NOMO-1 (cell line): ENCODE data around the gene OLFM1.

Experiments
- DNase-seq, 2 experiments: peaks; one replicate each; lab custom pipeline; 2025; ENCODE audit not compliant: unreplicated experiment in 2 of 2; lab: John Stamatoyannopoulos, UW

Gene OLFM1

GRCh38 chr9:135167356-135167755, 79.9 kb downstream of the OLFM1 start:
- DNase-seq = no peak

GRCh38 chr9:135167849-135168655, 80.6 kb downstream of the OLFM1 start:
- DNase-seq = no peak

- no peak for DNase-seq
Measured at GRCh38 chr9:135169709-135170226, 82.3 kb downstream of the OLFM1 start.

- no peak for DNase-seq
Measured at GRCh38 chr9:135170535-135170934, 83.1 kb downstream of the OLFM1 start.
